Bronchial epithelial cell (primary cell): ENCODE measurements around the gene PCGF1. TPM values are rescaled to one million over a fixed set of nuclear protein-coding genes. Genes with fewer than 3 reads are reported as not detected.

Experiments used
- DNase-seq: peaks from one replicate; pipeline ENCODE4 v3.0.0-alpha.2; 2010; ENCODE audit warnings: low read depth
- FAIRE-seq: peaks from 2 replicates; lab custom pipeline; 2011; peaks lifted over from hg19 to GRCh38; lab: Jason Lieb, UNC
- H3K27me3 ChIP-seq: 2 replicates; pipeline ENCODE4 v1.5.1; 2011; ENCODE audit warnings: low read length; ENCODE audit not compliant: control insufficient read depth, insufficient read depth
- H3K36me3 ChIP-seq: 2 replicates; pipeline ENCODE4 v1.5.1; 2011; ENCODE audit warnings: low read length; ENCODE audit not compliant: control insufficient read depth, insufficient read depth
- H3K4me3 ChIP-seq: 2 replicates; pipeline ENCODE4 v1.5.1; 2011; ENCODE audit warnings: mild to moderate bottlenecking, low read depth, low read length, control low read depth
- CTCF ChIP-seq: IDR thresholded peaks from 2 replicates; pipeline ENCODE4 v1.5.1; 2011; ENCODE audit warnings: mild to moderate bottlenecking, moderate library complexity, low read length, control low read depth, inconsistent platforms; ENCODE audit not compliant: insufficient read depth, severe bottlenecking
- total RNA-seq: library from RNA; depleted of rRNA; stranded (reverse); fragments of >200 nt; gene quantifications from 2 replicates; pipeline ENCODE4 v1.2.1, GENCODE V29; 2014

The PCGF1 gene
- total RNA-seq, 1 donor from 2014 or later, result 35.5 TPM

- TF ChIP-seq CTCF, result no peak
- FAIRE-seq, result no peak
- Histone ChIP-seq H3K27me3 (no peaks in the 10 kb centered on the region), H3K36me3 (no peaks in the 10 kb centered on the region), H3K4me3 (peak within 1 kb of the TSS; percentile 37)
- no peak for DNase-seq
Observed at GRCh38 chr2:74553892-74554819, 46.7 kb upstream of the PCGF1 start, which contains the start of the genes DOK1 and LOXL3. Gene DOK1 (plus strand): TSS chr2:74554720. CDS start chr2:74554755, 35 bp downstream. Gene LOXL3 (minus strand): TSS chr2:74553942. CDS start chr2:74552634, 1,308 bp downstream.

GRCh38 chr2:74552914-74553811 is 45.7 kb upstream of the PCGF1 start:
- FAIRE-seq, result no peak
- H3K27me3 ChIP-seq, result no peaks in the 10 kb centered on the region
- DNase-seq, result no peak
- no peaks in the 10 kb centered on the region for H3K36me3 ChIP-seq
- no peak overlapping the region for H3K4me3 ChIP-seq
- TF ChIP-seq CTCF, result no peak

GRCh38 chr2:74551942-74552913 is 44.7 kb upstream of the PCGF1 start:
- DNase-seq (no peak), FAIRE-seq (no peak)
- Histone ChIP-seq H3K27me3 (no peaks in the 10 kb centered on the region), H3K36me3 (no peaks in the 10 kb centered on the region), H3K4me3 (no peak overlapping the region)
- TF ChIP-seq CTCF, result no peak

GRCh38 chr2:74551530-74551929 is 44.0 kb upstream of the PCGF1 start:
- TF ChIP-seq CTCF, result no peak
- no peaks in the 10 kb centered on the region for H3K27me3 ChIP-seq
- FAIRE-seq, result no peak
- H3K36me3 ChIP-seq, result no peaks in the 10 kb centered on the region
- no peak overlapping the region for H3K4me3 ChIP-seq
- no peak for DNase-seq

- no peaks in the 10 kb centered on the region for H3K36me3 ChIP-seq
- H3K27me3 ChIP-seq, result no peaks in the 10 kb centered on the region
- no peak for FAIRE-seq
- no peak overlapping the region for H3K4me3 ChIP-seq
- TF ChIP-seq CTCF, result no peak
- DNase-seq, result no peak
Observed at GRCh38 chr2:74550231-74550630, 42.7 kb upstream of the PCGF1 start.
